ENCODE results near the gene ITGA6.

- TF ChIP-seq POLR2A (IDR thresholded peaks at IDR 0.05; ENCODE audit: low read depth, low read length): no peak
- TF ChIP-seq POLR2AphosphoS5 (IDR thresholded peaks at IDR 0.05; ENCODE audit: low read depth, low read length): no peak
Measured at GRCh38 chr2:172420216-172420615, 7.2 kb upstream of the ITGA6 start.

Data from GM12892 (cell line).